B cell (primary cell): ENCODE data around the gene LRR1.

Experiments used
- EZH2 ChIP-seq: IDR thresholded peaks from 2 replicates; pipeline ENCODE4 v1.6.1; 2012; ENCODE audit warnings: borderline replicate concordance, low read depth, mild to moderate bottlenecking, moderate library complexity, low read length; ENCODE audit not compliant: insufficient read depth, poor library complexity, severe bottlenecking
- TF ChIP-seq, protein P1 (sequence below): fragments of 200-600 bp; IDR thresholded peaks from one replicate; pipeline ENCODE4 v1.8.0; 2022; ENCODE audit warnings: antibody characterized with exemption, mild to moderate bottlenecking

GRCh38 chr14:49549446-49549845, 49.3 kb upstream of the LRR1 start:
- TF ChIP-seq, protein P1, sequence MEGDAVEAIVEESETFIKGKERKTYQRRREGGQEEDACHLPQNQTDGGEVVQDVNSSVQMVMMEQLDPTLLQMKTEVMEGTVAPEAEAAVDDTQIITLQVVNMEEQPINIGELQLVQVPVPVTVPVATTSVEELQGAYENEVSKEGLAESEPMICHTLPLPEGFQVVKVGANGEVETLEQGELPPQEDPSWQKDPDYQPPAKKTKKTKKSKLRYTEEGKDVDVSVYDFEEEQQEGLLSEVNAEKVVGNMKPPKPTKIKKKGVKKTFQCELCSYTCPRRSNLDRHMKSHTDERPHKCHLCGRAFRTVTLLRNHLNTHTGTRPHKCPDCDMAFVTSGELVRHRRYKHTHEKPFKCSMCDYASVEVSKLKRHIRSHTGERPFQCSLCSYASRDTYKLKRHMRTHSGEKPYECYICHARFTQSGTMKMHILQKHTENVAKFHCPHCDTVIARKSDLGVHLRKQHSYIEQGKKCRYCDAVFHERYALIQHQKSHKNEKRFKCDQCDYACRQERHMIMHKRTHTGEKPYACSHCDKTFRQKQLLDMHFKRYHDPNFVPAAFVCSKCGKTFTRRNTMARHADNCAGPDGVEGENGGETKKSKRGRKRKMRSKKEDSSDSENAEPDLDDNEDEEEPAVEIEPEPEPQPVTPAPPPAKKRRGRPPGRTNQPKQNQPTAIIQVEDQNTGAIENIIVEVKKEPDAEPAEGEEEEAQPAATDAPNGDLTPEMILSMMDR, result no peak
- TF ChIP-seq EZH2, result no peak
